Left lung (tissue), 10 donors: Measurements from ENCODE around the gene PLEKHD1. TPM values are rescaled to one million over a fixed set of nuclear protein-coding genes. Genes with fewer than 3 reads are reported as not detected.

ENCODE experiments used
- ATAC-seq: fragments of 200-7000 bp; cut with Tn5 transposase; one replicate; pipeline ENCODE4 v1.9.1; 2020; ENCODE audit warnings: moderate library complexity
- DNase-seq, 4 donors: peaks; one replicate each; pipeline ENCODE4 v3.0.0-alpha.2; 2013 to 2020
- H3K27ac ChIP-seq, 2 donors: fragments of 200-600 bp; sonication (generic) in 1 of 2; one replicate each; pipeline versions ENCODE4 v1.5.0 to v1.8.0; 2020 to 2021
- H3K27me3 ChIP-seq, 2 donors: fragments of 200-600 bp; sonication (generic) in 1 of 2; one replicate each; pipeline versions ENCODE4 v1.5.0 to v1.8.0; 2020 to 2021
- H3K36me3 ChIP-seq, 2 donors: fragments of 200-600 bp; sonication (generic) in 1 of 2; one replicate each; pipeline versions ENCODE4 v1.5.0 to v1.8.0; 2020 to 2021
- H3K4me1 ChIP-seq, 2 donors: fragments of 200-600 bp; one replicate each; pipeline ENCODE4 v1.8.0; 2021
- H3K4me3 ChIP-seq, 2 donors: fragments of 200-600 bp; sonication (generic) in 1 of 2; one replicate each; pipeline versions ENCODE4 v1.5.0 to v1.8.0; 2020 to 2021; ENCODE audit warnings: mild to moderate bottlenecking in 1 of 2
- H3K9me3 ChIP-seq, 2 donors: fragments of 200-600 bp; sonication (generic) in 1 of 2; one replicate each; pipeline versions ENCODE4 v1.5.0 to v1.8.0; 2020 to 2021
- CTCF ChIP-seq, 2 donors: fragments of 200-600 bp; sonication (generic) in 1 of 2; IDR thresholded peaks; one replicate each; pipeline versions ENCODE4 v1.5.0 to v1.8.0; 2021; ENCODE audit warnings: antibody characterized with exemption in 2 of 2
- intact Hi-C, 2 donors: fragments of 100-400 bp; cut with DNase I; formaldehyde crosslinking; loops; one replicate each; pipeline versions ENCODE4 v1.11.2 to v1.14.2; 2022
- polyA plus RNA-seq, 6 donors: library from polyadenylated mRNA; unstranded; fragments of 120-200 nt; gene quantifications; one replicate each; pipeline ENCODE4 v1.2.1, GENCODE V29; 2013; ENCODE audit not compliant: insufficient read length in 6 of 6
- total RNA-seq, 2 donors: library from RNA; stranded (reverse); fragmentation: NEBNext Ultra II Directional; extraction: Animal tissue kit (Norgen Biotek cat#: 25700); gene quantifications; one replicate each; pipeline ENCODE4 v1.2.1, GENCODE V29; 2021
- donor health status: DM: no; HTN: yes; CAD: no.
- donor health status: DM: no; HTN: no; CAD: no.

PLEKHD1 gene
- total and polyA plus RNA-seq, 8 donors, result 0.11 to 0.61 (median 0.18) TPM

DNA sequence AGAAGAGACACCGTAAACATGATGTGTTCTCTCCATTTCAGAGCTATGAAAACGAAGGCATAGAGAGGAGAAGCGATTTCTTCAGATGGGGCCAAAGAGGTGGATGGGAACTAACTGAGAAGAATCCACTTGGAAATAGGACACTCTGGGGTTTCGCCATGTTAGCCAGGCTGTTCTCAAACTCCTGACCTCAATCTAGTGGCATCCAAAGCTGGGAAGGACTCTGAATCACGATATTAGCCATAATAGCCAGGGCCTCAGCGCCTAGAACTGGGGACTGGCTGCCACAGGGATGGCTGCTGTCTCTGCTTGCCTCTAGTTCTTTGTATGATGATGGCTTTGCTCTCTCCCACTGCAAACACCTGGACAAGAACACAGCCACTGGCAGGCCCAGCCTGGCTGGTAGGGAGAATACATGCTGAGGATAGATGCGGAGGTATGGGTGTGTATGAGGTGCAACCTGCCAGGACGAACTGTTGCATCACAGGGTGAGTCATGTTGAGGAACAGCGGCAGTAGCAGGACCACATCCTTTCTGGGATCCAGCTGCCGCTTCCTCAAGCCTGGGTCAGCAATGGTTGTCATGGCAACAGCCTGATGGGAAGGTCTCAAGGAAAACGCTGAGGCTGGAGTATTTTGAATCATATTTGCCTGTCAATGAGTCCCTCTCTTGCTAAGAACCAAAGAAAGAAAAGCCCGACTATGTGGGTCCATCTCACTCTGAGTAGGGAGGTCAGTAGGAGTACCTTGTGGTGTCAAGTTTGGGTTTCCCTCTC lies 59.0 kb downstream of the PLEKHD1 start:
- peaks cover 11 to 46% of the 10 kb centered on the region in 2 donors for H3K27me3 ChIP-seq
- no peaks in the 10 kb centered on the region for H3K36me3 ChIP-seq
- DNase-seq (peak in 2 of 4 donors; percentile 80 to 83), ATAC-seq (peak; percentile 79)
- H3K27ac ChIP-seq, result no peak overlapping the region
- H3K9me3 ChIP-seq, result no peaks in the 10 kb centered on the region
- no peak overlapping the region for H3K4me3 ChIP-seq
- intact Hi-C loops, result no loop called here
- TF ChIP-seq CTCF (IDR thresholded peaks at IDR 0.05), result no peak
- H3K4me1 ChIP-seq, result peaks cover 5 to 12% of the 10 kb centered on the region in 2 donors

DNA sequence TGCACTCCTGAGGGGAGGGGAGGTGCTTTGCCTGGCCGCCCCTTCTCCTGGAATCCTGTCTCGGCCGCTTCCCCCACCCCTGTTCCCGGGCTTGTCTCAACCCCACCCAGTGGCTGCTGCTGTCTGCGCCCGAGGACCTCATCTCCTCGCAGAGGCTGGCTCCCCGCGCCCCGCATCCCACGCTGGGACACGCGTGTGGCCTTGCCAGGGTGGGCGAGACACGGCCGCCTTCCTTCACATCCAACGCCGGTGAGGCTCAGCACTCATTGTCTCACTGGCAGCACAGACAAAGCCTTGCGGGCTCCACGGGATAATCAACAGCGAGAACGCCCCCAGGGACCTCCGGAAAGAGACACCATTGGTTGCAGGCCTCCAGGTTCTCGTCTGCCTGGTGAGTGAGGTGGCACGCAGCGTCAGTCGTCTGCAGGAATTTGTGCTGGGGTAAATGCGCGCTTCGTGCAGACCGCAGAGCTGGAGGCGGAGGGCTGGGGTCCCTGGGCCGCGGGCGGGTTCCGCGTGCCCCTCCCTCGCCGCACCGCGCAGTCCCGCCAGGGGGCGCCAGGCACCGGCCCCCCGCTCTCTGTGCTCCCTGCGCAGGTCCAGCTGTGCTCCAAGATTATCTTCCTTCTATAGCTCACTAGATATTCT lies 63.3 kb downstream of the PLEKHD1 start:
- Histone ChIP-seq H3K4me3 (no peak overlapping the region), H3K36me3 (no peaks in the 10 kb centered on the region), H3K27me3 (peaks cover 11 to 85% of the 10 kb centered on the region in 2 donors), H3K4me1 (peaks cover 0 to 10% of the 10 kb centered on the region in 2 donors), H3K9me3 (no peaks in the 10 kb centered on the region), H3K27ac (no peak overlapping the region)
- TF ChIP-seq CTCF (IDR thresholded peaks at IDR 0.05), result peak; percentile 56 to 60
- ATAC-seq (peak; percentile 65), DNase-seq (peak in 2 of 4 donors; percentile 37 to 82)
- intact Hi-C loops, result no loop called here

GRCh38 chr14:69548566-69548965 lies 64.0 kb downstream of the PLEKHD1 start:
- H3K4me3 ChIP-seq, result no peak overlapping the region
- H3K27me3 ChIP-seq, result peaks cover 11 to 83% of the 10 kb centered on the region in 2 donors
- no peaks in the 10 kb centered on the region for H3K9me3 ChIP-seq
- TF ChIP-seq CTCF (IDR thresholded peaks at IDR 0.05), result no peak
- H3K36me3 ChIP-seq, result no peaks in the 10 kb centered on the region
- DNase-seq (no peak), ATAC-seq (no peak)
- peaks cover 0 to 4% of the 10 kb centered on the region in 2 donors for H3K4me1 ChIP-seq
- intact Hi-C loops, result no loop called here
- H3K27ac ChIP-seq, result no peak overlapping the region

DNA sequence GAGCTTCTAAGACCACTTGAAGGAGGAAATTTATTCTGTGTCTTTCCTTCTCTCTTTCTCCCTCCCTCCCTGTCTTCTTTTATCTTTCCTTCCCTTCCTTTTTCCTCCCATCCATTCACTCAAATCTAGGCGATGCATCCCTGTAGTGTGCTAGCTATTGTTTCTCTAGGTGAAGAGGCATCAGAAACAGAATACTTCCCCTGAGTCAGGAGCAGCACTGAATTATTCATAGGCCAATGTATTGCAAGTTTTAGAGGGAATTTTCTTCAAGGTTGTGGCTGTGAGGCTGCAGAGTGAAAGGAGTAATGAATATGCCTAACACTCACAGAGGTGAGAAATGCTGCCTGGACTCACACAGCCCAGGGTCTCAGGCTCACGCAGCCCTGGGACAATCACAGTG lies 67.0 kb downstream of the PLEKHD1 start:
- intact Hi-C loops, result no loop called here
- no peak for DNase-seq
- peaks cover 11 to 77% of the 10 kb centered on the region in 2 donors for H3K27me3 ChIP-seq
- no peaks in the 10 kb centered on the region for H3K36me3 ChIP-seq
- H3K4me1 ChIP-seq, result no peaks in the 10 kb centered on the region
- no peak overlapping the region for H3K4me3 ChIP-seq
- no peak for TF ChIP-seq CTCF (IDR thresholded peaks at IDR 0.05)
- H3K9me3 ChIP-seq, result no peaks in the 10 kb centered on the region
- ATAC-seq, result no peak
- no peak overlapping the region for H3K27ac ChIP-seq

DNA sequence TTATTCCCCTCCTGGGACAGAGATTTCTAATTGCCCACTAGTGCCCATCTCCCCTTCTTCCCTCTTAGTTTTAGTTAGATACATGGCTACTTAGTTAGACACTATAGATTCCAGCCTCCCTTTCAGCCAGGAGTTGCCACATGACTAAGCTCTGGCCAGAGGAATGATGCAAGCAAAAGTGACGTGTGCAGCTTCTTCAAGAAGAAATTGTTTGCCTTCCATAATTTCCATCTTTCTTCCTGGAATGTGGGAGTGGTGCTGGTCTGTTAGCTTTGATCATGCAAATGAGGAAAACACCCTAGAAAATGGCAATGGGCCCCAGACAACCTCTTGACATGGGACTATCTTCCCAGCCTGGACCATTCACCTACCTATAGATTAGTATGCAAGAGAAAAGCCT lies 68.7 kb downstream of the PLEKHD1 start:
- ATAC-seq, result peak; percentile 81
- no peak for TF ChIP-seq CTCF (IDR thresholded peaks at IDR 0.05)
- intact Hi-C loops, result no loop called here
- no peak overlapping the region for H3K4me3 ChIP-seq
- H3K27ac ChIP-seq, result no peak overlapping the region
- H3K4me1 ChIP-seq, result no peaks in the 10 kb centered on the region
- DNase-seq, result peak in 1 of 4 donors; percentile 62
- no peaks in the 10 kb centered on the region for H3K9me3 ChIP-seq
- H3K27me3 ChIP-seq, result peaks cover 2 to 65% of the 10 kb centered on the region in 2 donors
- no peaks in the 10 kb centered on the region for H3K36me3 ChIP-seq
